SK-N-DZ (cell line): ENCODE measurements around the gene PIP5K1C.

ENCODE experiments used
- DNase-seq: peaks from one replicate; pipeline ENCODE4 v3.0.0-alpha.2; 2015; ENCODE audit warnings: low spot score

The PIP5K1C gene

DNA sequence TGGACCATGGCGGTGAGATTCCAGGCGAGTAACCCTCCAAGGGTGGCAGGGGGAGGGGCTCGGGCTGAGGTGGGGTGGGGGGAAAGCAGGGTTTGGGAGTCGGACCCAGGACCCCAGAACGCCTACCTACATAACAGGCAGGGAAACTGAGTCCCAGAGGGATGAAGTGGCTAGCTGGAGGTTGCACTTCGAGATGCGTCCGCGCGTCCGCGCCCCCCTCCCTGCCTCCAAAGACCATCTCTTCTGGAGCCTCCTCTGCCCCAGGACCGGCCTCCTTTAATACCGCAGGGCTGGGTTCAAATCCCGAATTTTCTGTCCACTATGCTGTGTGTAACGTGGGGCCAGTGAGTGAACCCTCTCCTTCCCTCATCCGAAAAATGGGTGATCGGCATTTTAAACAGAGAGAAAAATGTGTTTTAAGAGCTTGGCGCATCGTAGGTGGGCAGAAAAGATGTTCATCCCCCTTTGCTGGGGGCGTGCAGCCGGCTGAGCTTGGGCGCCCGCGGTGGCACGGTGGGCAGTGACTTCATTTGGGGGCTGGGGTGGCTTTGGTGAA is 21.7 kb upstream of the PIP5K1C start:
- DNase-seq: no peak

GRCh38 chr19:3721131-3721886 is 21.0 kb upstream of the PIP5K1C start:
- DNase-seq: peak; percentile 79

GRCh38 chr19:3720349-3720917 is 20.2 kb upstream of the PIP5K1C start:
- DNase-seq: no peak

GRCh38 chr19:3719868-3720267 is 19.6 kb upstream of the PIP5K1C start:
- no peak for DNase-seq

GRCh38 chr19:3716147-3716668 is 15.9 kb upstream of the PIP5K1C start:
- DNase-seq: no peak

DNA sequence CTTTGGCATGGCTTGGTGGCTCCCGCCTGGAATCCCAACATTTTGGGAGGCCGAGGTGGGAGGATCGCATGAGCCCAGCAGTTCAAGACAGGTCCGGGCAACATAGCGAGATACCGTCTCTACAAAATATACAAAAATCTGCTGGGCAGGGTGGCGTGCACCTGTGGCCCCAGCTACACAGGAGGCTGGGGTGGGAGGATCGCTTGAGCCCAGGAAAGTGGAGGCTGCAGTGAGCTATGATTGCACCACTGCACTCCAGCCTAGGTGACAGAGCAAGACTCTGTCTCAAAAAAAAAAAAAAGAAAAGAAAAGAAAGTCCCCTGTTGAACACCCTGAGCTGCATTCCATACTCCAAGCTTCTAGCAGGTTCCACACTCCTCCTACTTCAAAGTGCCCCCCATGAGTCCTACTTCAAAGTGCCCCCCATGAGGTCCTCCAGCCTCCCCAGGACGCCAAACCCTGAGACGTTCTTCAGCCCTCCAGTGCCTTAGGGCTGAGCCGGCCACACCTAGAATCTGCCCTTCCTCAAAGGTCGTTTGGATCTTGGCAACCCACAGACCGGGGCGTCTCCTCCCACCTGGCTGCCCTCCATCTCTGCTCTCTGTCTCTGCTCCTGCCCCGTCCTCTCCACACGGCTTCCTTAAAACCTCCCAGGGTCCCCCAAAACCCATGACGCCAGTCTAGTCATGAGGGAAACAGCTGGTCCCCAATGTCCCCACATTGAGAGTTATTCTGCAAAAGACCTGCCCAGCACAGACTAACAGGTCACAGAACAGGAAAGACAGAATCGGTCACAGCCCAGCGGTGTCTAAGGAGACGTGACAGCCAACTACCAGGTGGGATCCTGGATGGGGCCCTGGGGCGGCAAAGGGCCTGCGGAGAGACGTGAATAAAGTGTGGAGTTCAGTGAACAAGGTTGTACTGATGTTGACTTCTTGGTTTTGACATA is 12.7 kb upstream of the PIP5K1C start:
- no peak for DNase-seq

DNA sequence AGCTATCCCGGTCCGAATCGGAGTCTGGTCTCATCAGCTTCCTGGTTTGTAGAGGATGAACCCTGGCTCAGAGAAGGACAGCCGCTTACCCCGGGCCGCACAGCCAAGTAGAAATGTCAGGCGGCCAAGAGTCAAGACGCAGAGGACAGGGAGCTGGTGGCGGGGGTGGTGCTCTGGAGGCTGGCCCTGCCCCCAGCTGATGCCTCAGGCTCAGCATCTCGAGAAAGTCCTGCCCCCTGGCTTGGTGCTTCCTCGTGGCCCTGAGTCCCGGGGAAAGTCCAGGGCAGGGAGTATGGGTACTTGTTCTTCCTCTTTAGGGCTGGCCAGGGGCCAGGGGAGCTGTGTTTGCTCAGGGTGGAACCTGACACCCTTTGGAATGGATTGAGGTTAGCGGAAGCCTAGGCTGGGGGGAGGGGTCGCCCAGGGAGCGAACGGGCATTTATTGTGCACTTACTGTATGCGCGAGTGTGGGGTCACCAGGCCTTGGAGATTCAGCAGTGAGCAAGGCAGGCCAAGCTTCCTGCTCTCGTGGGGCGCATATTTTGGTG is 10.1 kb upstream of the PIP5K1C start:
- no peak for DNase-seq

GRCh38 chr19:3708207-3708931 is 8.1 kb upstream of the PIP5K1C start, which contains the start of gene TJP3:
Gene TJP3, plus strand, starts transcription at chr19:3708384. Its CDS starts 20,049 bp downstream, at chr19:3728433.
- DNase-seq: no peak

- no peak for DNase-seq
Measured at GRCh38 chr19:3707868-3708206, 7.6 kb upstream of the PIP5K1C start.

GRCh38 chr19:3701200-3701599 is 932 bp upstream of the PIP5K1C start:
- DNase-seq: no peak

GRCh38 chr19:3699741-3700241 is 477 bp downstream of the PIP5K1C start:
- DNase-seq: no peak

DNA sequence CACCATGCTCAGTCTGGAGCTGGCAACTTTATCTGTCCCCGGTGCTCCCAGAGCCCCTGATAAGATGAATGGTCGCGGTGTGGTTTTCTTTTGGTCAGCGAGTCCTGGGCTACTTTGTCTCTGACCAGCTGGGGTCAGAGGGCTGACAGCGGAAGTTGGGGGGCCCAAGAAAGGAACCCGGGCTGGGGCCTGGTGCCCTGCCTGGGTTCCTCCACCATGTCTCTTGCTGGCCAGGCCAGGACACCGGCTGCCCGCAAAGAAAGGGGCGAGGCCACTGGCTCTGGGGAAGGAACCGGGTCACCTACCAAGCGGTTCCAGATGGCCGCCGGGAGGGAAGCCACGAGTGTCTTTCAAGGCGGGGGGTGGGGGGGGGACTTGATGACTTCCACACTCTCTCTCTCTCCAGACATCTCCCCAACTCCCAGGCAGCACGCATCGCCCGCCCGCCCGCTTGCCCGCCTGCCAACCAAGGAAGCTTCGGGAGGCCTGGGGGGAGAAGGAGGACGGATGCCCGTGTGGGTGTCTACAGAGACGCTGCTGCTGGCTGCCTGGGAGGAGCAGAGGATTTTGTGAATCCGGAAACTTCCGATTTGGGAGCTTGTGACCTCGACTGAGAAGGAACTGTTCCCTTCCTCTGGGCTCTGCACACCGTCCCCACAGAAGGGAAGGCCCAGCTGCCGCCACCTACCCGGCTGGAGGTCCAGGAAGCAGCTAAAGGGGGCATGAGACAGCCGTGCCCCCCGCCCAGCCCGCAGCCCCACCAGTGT is 1.1 kb downstream of the PIP5K1C start:
- DNase-seq: no peak

DNA sequence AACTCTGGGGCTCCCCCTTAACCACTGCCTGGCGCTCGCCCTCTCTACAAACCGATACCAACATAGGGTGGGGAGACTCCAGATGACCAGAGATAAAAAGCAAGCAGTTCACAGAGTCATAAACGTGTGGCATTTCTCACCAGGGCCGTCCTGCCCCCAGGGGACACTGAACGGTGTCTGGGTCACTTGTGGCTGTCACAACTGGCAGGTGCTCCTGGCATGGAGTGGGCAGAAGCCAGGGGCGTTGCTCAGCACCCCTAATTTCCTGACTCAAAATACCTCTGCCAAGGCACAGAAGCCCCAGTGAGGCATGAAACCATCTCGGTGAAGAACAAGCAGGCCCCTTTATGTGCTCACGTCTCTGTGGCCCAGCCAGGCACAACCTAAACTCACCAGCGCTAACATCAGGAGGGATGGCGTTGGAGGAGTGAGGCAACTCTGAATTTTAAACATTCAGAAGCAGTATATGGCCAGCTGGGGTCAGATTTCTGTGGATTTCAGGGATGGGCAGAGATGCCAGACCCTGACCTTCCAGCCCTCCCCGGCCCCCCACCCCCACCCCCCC is 1.8 kb downstream of the PIP5K1C start:
- no peak for DNase-seq

DNA sequence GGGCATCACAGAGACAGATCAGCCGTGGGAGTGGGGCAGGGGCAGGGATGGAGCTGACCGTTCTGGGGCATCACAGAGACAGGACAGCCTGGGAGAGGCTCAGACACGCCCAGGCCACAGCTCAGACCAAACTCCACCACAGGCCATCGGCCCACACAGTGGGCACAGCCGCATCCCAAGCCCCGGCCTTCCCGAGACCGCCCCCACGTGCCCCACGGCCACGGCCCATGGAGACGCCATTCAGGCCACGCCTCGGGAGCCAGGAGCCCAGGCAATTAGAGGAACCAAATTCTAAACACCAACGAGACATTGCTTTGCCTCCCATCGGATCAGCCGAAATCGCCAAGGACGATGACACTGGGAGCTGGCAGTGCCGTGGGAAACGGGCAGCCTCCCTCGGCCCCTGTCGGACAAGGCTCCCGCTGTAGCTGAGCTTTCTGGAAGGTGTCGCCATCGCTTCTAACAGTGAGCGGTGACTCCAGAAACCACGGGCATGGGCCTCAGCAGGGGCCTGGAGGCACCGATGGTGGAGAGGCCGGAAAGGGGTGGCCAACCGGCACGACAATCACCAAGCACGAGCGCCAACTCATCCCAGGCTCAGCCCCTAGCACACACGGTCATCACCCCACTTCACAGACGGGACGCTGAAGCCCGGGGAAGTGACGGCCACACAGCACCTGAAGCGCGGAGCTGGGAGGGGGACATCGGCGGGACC is 2.4 kb downstream of the PIP5K1C start:
- no peak for DNase-seq

DNA sequence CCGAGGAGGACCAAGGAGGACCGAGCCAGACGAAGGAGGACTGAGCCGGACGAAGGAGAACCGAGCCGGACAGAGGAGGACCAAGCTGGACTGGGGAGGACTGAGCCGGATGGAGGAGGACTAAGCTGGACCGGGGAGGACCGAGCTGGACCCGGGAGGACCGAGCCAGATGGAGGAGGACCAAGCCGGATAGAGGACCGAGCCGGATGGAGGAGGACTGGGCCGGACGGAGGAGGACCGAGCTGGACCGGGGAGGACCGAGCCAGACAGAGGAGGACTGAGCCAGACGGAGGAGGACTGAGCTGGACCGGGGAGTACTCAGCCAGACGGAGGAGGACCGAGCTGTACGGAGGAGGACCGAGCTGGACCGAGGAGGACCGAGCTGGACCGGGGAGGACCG is 3.2 kb downstream of the PIP5K1C start:
- DNase-seq: no peak

DNA sequence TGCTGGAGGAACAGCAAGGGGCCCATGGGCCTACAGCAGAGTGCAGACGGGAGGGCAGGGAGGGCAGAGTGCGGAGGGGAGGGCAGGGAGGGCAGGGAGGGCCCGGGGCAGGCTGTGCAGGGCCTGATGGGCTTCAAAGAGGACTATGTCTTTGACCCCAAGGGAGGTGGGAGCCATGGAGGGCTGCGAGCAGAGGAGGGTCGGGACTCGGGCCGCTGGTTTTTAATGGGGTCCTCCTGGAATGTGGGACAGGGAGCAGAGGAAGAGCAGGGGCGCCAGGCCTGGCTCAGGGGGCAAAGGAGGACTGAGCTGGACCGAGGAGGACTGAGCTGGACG is 3.6 kb downstream of the PIP5K1C start:
- no peak for DNase-seq

- DNase-seq: no peak
Measured at GRCh38 chr19:3695986-3696659, 4.1 kb downstream of the PIP5K1C start.

GRCh38 chr19:3695124-3695733 is 5.0 kb downstream of the PIP5K1C start:
- no peak for DNase-seq
